ENCODE results near the gene CNNM3.

- TF ChIP-seq CTCF (conservative IDR thresholded peaks at IDR 0.05; ENCODE audit: low read length), result no peak
- TF ChIP-seq EZH2phosphoT487 (IDR thresholded peaks at IDR 0.05; ENCODE audit: borderline replicate concordance, low read depth, low read length), result no peak
Observed at GRCh38 chr2:96853321-96853720, 37.3 kb downstream of the CNNM3 start.
